ENCODE measurements around the gene TTC27.
"Not testable (repeated sequence)": the region's sequence is repeated elsewhere in the genome, so short reads cannot be mapped to it uniquely, and the experiment has no call there.

Gene TTC27

DNA sequence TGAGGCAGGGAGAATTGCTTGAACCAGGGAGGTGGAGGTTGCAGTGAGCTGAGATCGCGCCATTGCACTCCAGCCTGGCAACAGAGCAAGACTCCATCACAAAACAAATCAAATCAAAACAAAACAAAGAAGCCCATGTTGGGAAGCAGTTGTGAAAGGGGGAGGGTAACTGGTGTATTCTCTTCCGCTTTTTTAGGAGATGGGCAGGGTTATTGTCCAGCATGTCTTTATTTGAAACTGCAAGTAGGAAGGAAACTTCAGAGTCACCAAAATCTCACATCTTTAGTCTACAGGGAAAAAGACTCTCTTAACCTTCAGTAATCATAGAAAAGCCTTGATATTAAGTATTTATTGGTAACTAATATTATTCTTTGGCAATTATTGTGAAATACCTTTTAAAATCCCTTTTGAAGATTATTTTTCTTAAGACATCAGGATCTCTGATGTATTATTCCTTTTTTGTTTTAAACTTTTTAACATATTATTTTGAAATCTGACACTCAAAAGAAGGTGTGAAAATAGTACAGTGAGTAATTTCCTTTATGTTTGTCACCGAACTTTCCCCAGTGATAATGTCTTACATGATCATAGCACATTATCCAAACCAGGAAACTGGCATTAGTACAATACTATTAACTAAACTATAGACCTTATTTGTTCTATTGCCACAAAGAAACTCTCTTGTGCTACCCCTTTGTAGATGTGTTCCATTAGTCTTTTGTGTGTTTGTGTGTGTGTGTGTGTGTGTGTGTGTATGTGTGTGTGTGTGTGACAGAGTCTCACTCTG, 234.6 kb downstream of the TTC27 start:
- no peak for DNase-seq

DNA sequence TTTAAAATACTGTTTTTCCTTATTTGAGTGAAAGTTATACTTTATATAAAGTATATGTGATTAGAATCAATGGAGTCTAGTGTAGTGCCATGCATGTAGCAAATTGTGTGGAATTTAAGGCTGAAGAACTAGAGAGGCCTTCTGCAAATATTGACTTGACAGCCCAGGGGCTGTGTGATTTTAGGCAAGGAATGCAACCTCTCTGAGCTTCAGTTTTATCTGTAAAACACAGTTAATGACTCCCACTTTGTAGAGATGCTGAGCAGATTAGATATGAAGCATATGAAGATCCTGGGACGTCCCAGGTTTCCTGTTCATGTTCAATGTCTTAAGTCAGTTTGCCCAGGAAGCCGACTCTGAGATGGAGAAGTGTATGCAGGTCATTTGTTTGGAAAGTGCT, 235.5 kb downstream of the TTC27 start:
- no peak for DNase-seq

GRCh38 chr2:32863803-32864202, 236.0 kb downstream of the TTC27 start:
- no peak for DNase-seq

DNA sequence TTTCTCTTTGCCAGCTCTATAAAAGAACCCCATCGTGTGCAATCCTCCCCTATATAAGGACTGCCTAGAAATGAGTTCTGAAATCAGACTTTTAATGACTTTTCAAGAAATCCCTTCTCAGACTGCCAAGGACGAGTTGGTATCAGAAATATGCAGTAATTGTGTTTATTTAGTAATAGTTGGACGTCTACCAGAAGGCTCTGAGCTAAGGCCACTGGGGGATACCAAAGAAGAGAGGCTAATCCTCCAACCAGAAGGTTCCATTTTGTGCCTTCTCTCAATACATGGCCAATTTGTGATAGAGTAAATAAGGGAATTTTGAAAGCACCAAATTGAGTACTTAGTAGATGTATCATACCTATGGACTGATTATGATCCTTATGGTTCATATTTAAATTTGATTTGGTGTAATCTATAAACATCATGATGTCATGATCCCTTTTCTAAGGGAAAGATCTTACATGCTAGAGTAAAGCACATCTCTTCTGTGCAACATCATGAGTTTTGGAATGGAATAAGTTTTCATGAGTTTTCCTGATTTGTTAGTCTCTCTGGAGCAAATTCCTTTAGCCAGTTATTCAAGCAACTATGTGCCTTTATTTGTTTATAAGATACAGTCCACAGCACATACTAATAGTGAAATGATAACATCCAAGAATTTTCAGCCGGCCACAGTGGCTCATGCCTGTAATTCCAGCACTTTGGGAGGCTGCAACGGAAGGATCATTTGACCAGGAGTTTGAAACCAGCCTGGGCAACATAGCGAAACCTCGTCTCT, 236.7 kb downstream of the TTC27 start:
- no peak for DNase-seq

DNA sequence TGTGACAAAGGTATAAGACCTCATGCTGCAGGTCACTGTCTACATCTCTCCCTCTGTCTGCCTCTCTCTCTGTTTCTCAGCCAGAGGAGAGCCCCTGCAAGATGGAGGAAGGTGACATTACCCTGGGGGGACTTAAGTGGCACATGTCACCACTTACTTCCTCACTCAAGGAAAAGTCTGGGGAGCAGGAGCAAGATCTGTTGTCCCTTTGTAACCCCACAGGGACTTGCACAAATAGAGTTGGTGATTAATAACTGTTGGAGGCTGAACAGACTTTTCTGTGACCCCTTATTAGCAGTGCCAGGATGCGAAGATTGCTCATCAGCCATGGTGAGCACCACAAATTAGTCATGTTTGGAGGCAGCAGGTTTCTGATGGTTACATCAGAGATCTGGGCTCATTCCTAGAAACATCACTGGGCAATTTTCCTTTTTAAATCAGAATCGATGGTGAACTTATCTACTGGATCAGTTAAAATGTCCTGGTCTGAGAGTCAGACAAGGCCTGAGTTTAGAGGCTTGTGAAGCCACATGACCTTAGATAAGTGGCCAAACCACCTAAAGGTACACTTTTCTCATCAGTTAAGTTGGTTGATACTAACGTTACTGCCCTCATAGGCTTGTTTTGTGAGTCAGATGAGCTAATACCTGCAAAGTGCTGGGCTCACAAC, 237.7 kb downstream of the TTC27 start:
- no peak for DNase-seq

- DNase-seq, result not testable (repeated sequence)
These were observed 238.6 kb downstream of the TTC27 start for GRCh38 chr2:32866462-32866861.
